ENCODE measurements around the gene SH3RF2. TPM values are rescaled to one million over a fixed set of nuclear protein-coding genes. Genes with fewer than 3 reads are reported as not detected.
"Not testable (repeated sequence)": the region's sequence is repeated elsewhere in the genome, so short reads cannot be mapped to it uniquely, and the experiment has no call there.

The SH3RF2 gene, protein sequence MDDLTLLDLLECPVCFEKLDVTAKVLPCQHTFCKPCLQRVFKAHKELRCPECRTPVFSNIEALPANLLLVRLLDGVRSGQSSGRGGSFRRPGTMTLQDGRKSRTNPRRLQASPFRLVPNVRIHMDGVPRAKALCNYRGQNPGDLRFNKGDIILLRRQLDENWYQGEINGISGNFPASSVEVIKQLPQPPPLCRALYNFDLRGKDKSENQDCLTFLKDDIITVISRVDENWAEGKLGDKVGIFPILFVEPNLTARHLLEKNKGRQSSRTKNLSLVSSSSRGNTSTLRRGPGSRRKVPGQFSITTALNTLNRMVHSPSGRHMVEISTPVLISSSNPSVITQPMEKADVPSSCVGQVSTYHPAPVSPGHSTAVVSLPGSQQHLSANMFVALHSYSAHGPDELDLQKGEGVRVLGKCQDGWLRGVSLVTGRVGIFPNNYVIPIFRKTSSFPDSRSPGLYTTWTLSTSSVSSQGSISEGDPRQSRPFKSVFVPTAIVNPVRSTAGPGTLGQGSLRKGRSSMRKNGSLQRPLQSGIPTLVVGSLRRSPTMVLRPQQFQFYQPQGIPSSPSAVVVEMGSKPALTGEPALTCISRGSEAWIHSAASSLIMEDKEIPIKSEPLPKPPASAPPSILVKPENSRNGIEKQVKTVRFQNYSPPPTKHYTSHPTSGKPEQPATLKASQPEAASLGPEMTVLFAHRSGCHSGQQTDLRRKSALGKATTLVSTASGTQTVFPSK
- not detected for total RNA-seq

- peak; percentile 81 for ATAC-seq
- POLR2A ChIA-PET, result no interaction called here
- no peaks in the 10 kb centered on the region for H3K36me3 Mint-ChIP-seq (ENCODE audit: low read depth)
Observed at GRCh38 chr5:145936401-145937131, at the start of gene SH3RF2. TSS of gene SH3RF2 (plus strand) at chr5:145936578. CDS start at chr5:145937929, 1,351 bp downstream.

DNA sequence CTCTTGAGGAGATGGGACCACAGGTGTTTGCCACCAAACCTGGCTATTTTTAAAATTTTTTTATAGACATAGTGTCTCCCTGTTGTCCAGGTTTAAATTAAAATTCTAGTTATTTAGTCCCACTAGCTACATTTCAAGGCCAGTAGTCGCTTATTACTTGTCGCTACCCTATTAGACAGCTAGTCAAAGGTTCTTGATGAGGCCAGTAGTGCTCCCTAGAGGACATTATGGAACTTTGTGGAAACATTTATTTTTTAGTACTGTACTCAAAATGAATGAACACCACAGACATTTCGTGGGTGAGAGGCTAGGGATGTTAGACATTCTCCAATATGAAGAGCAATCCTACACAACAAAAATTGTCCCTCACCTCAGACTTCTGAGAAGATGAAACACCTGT, 49.2 kb upstream of the SH3RF2 start:
- Mint-ChIP-seq H3K4me3 (no peak overlapping the region), H3K9me3 (peaks cover 5% of the 10 kb centered on the region), H3K36me3 (ENCODE audit: low read depth) (no peaks in the 10 kb centered on the region), H3K27me3 (peaks cover 2% of the 10 kb centered on the region), H3K27ac (no peak overlapping the region), H3K4me1 (ENCODE audit: low read depth) (no peaks in the 10 kb centered on the region)
- TF ChIP-seq CTCF (IDR thresholded peaks at IDR 0.05), result no peak
- no peak for ATAC-seq
- ChIA-PET POLR2A (interaction anchor here (0.7 kb wide), 1 partner anchor 777 kb away, joined by 3 read pairs; no protein-coding TSS in a partner anchor), CTCF (interaction anchor here (0.6 to 1.2 kb wide), 2 partner anchors 82 to 1683 kb away, joined by 3 to 4 read pairs; no protein-coding TSS in a partner anchor)
- intact Hi-C loops (cut with micrococcal nuclease), result no loop called here
- no peak for DNase-seq

More at GRCh38 chr5:145936401-145937131, at the start of gene SH3RF2:
- Mint-ChIP-seq H3K9me3 (no peaks in the 10 kb centered on the region), H3K4me3 (peak within 1 kb of the TSS; percentile 39), H3K4me1 (ENCODE audit: low read depth) (peaks cover 16% of the 10 kb centered on the region), H3K27ac (no peak within 1 kb of the TSS), H3K27me3 (peaks cover 29% of the 10 kb centered on the region)
- intact Hi-C loops (cut with micrococcal nuclease), result no loop called here
- CTCF ChIA-PET, result no interaction called here
- no peak for TF ChIP-seq CTCF (IDR thresholded peaks at IDR 0.05)
- DNase-seq, result peak; percentile 54

DNA sequence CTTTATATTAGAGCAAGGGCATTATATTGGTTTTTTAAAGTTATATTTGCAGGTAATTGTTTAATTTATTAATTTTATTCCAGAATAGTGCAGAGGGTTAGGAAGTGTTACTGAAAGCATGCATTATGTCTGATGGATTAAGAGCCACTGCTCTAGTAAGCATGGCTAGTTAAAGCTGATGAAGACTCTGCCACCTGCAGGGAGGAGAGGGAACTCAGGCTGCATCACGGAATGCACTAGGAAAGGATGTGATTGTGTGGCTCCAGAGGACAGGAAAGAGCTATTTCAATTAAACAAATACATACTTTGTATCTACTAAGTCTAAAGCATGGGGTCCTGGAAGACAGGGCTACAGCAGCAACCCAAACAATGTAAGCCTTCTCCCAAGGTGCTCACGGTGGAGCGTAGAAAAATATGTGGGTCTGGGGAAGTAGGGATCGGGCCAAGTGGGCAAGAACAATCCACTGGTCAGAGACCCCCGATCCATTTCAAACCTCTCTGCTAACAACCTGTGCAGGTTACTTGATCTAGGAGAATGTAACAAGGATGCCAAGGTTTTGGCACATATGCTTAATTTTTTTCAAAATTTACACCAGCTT, 48.3 kb upstream of the SH3RF2 start:
- no peaks in the 10 kb centered on the region for H3K36me3 Mint-ChIP-seq (ENCODE audit: low read depth)
- no peak for TF ChIP-seq CTCF (IDR thresholded peaks at IDR 0.05)
- ATAC-seq (no peak), DNase-seq (peak; percentile 10)
- POLR2A ChIA-PET, result interaction anchor here (0.7 kb wide), 1 partner anchor 778 kb away, joined by 3 read pairs; no protein-coding TSS in a partner anchor
- H3K9me3 Mint-ChIP-seq, result peaks cover 5% of the 10 kb centered on the region
- peaks cover 2% of the 10 kb centered on the region for H3K27me3 Mint-ChIP-seq
- intact Hi-C loops (cut with micrococcal nuclease), result no loop called here
- H3K4me3 Mint-ChIP-seq, result no peak overlapping the region
- H3K4me1 Mint-ChIP-seq (ENCODE audit: low read depth), result no peaks in the 10 kb centered on the region
- CTCF ChIA-PET, result interaction anchor here (0.6 kb wide), 1 partner anchor 82 kb away, joined by 4 read pairs; no protein-coding TSS in a partner anchor
- H3K27ac Mint-ChIP-seq, result no peak overlapping the region

GRCh38 chr5:145889611-145890010, 46.8 kb upstream of the SH3RF2 start:
- Mint-ChIP-seq H3K27ac (no peak overlapping the region), H3K27me3 (peaks cover 2% of the 10 kb centered on the region), H3K9me3 (peaks cover 5% of the 10 kb centered on the region), H3K36me3 (ENCODE audit: low read depth) (no peaks in the 10 kb centered on the region), H3K4me1 (ENCODE audit: low read depth) (no peaks in the 10 kb centered on the region), H3K4me3 (no peak overlapping the region)
- DNase-seq (no peak), ATAC-seq (no peak)
- POLR2A ChIA-PET, result no interaction called here
- TF ChIP-seq CTCF (IDR thresholded peaks at IDR 0.05), result no peak
- CTCF ChIA-PET, result no interaction called here
- intact Hi-C loops (cut with micrococcal nuclease), result no loop called here

DNA sequence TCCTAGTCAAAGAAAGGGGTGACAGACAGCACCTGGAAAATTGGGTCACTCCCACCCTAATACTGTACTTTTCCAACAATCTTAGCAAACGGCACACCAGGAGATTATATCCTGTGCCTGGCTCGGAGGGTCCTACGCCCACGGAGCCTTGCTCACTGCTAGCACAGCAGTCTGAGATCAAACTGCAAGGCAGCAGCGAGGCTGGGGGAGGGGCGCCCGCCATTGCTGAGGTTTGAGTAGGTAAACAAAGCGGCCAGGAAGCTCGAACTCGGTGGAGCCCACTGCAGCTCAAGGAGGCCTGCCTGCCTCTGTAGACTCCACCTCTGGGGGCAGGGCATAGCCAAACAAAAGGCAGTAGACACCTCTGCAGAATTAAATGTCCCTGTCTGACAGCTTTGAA, 45.0 kb upstream of the SH3RF2 start:
- POLR2A ChIA-PET; CTCF ChIA-PET; DNase-seq; intact Hi-C loops (cut with micrococcal nuclease); H3K4me1 Mint-ChIP-seq (ENCODE audit: low read depth); H3K9me3 Mint-ChIP-seq; H3K27ac Mint-ChIP-seq; H3K27me3 Mint-ChIP-seq; H3K36me3 Mint-ChIP-seq (ENCODE audit: low read depth); H3K4me3 Mint-ChIP-seq; ATAC-seq: not testable (repeated sequence)

Data from activated CD8-positive, alpha-beta T cell treated with anti-CD3 and anti-CD28 coated beads for 36 hours (primary cell).